ENCODE data around the gene CACNA2D3. TPM values are rescaled to one million over a fixed set of nuclear protein-coding genes. Genes with fewer than 3 reads are reported as not detected.

Gene CACNA2D3
- total RNA-seq, 2 experiments from 2014 or later = not detected

DNA sequence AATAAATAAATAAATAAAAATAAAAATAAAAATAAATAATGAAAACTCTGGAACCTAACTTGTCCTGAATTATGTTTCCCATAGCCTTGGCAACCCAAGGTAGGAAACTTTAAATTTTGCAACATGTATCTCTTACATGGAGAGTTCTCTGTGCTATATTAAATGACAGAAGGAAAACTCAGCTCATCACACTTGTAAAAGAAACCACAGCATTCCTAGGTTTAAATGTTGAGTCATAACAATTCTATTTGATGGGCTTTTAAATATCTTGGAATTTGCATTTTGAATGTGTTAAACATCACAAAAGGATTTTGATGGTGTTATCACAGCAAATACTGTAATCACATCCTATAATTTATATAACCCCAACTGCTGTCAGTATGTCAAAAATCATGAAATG lies 661.3 kb downstream of the CACNA2D3 start:
- Histone ChIP-seq H3K4me1 (ENCODE audit: insufficient read depth, low read length, poor library complexity, severe bottlenecking) (no peaks in the 10 kb centered on the region), H4K20me1 (ENCODE audit: insufficient read depth, low read length) (no peaks in the 10 kb centered on the region), H3K9me2 (ENCODE audit: insufficient read depth, low read length) (no peaks in the 10 kb centered on the region), H3K36me3 (ENCODE audit: insufficient read depth, low read length) (no peaks in the 10 kb centered on the region), H3K79me2 (ENCODE audit: insufficient read depth, low read depth, low read length) (no peaks in the 10 kb centered on the region), H3K4me3 (ENCODE audit: low read depth, low read length, poor library complexity, severe bottlenecking) (no peak overlapping the region), H2AFZ (ENCODE audit: low read length) (no peak overlapping the region), H3K4me2 (ENCODE audit: low read length) (no peak overlapping the region), H3K9me3 (ENCODE audit: low read length) (no peaks in the 10 kb centered on the region), H3K27ac (ENCODE audit: low read depth, low read length, poor library complexity, severe bottlenecking) (no peak overlapping the region)
- TF ChIP-seq EZH2phosphoT487 (IDR thresholded peaks at IDR 0.05; ENCODE audit: borderline replicate concordance, low read depth, low read length) = no peak
- ChIA-PET POLR2A (no interaction called here), CTCF (ENCODE audit: unreplicated experiment) (no interaction called here)
- BruUV-seq (replicated peaks) = no TSS peak
- intact Hi-C loops (cut with micrococcal nuclease; ENCODE audit: unreplicated experiment) = no loop called here
- no peak for DNase-seq (ENCODE audit: low spot score)

DNA sequence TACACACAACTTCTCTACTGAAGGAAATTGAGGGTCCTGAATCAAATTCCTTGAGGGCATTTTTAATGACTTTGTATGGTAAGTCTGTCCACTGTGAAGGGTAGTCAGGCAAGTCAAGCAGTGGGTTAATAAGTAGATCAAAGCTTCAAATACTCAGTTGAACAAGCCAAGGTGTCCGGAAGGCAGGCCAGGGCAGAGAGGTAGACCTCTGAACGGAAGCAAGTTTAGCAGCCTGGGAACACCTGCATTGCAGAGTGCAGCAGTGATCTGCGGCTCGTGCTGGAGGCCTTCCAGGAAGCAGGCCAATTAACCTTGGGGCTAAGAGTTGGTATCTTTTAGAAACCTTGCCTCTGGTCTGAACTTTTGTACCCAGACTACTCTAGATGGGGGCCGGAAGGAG lies 661.7 kb downstream of the CACNA2D3 start:
- no peak overlapping the region for H2AFZ ChIP-seq (ENCODE audit: low read length)
- no peaks in the 10 kb centered on the region for H4K20me1 ChIP-seq (ENCODE audit: insufficient read depth, low read length)
- H3K4me3 ChIP-seq (ENCODE audit: low read depth, low read length, poor library complexity, severe bottlenecking) = no peak overlapping the region
- no peaks in the 10 kb centered on the region for H3K9me2 ChIP-seq (ENCODE audit: insufficient read depth, low read length)
- H3K27ac ChIP-seq (ENCODE audit: low read depth, low read length, poor library complexity, severe bottlenecking) = no peak overlapping the region
- BruUV-seq (replicated peaks) = no TSS peak
- intact Hi-C loops (cut with micrococcal nuclease; ENCODE audit: unreplicated experiment) = no loop called here
- H3K9me3 ChIP-seq (ENCODE audit: low read length) = no peaks in the 10 kb centered on the region
- POLR2A ChIA-PET = no interaction called here
- no peaks in the 10 kb centered on the region for H3K36me3 ChIP-seq (ENCODE audit: insufficient read depth, low read length)
- DNase-seq (ENCODE audit: low spot score) = no peak
- no peaks in the 10 kb centered on the region for H3K79me2 ChIP-seq (ENCODE audit: insufficient read depth, low read depth, low read length)
- CTCF ChIA-PET (ENCODE audit: unreplicated experiment) = no interaction called here
- TF ChIP-seq EZH2phosphoT487 (IDR thresholded peaks at IDR 0.05; ENCODE audit: borderline replicate concordance, low read depth, low read length) = no peak
- TF ChIP-seq CTCF (conservative IDR thresholded peaks at IDR 0.05; ENCODE audit: low read length) = no peak
- H3K4me2 ChIP-seq (ENCODE audit: low read length) = no peak overlapping the region
- no peaks in the 10 kb centered on the region for H3K4me1 ChIP-seq (ENCODE audit: insufficient read depth, low read length, poor library complexity, severe bottlenecking)

- H3K9me3 ChIP-seq (ENCODE audit: low read length) = no peaks in the 10 kb centered on the region
- no peak overlapping the region for H2AFZ ChIP-seq (ENCODE audit: low read length)
- no TSS peak for BruUV-seq (replicated peaks)
- no peaks in the 10 kb centered on the region for H3K36me3 ChIP-seq (ENCODE audit: insufficient read depth, low read length)
- TF ChIP-seq CTCF (conservative IDR thresholded peaks at IDR 0.05; ENCODE audit: low read length) (no peak), EZH2phosphoT487 (IDR thresholded peaks at IDR 0.05; ENCODE audit: borderline replicate concordance, low read depth, low read length) (no peak)
- CTCF ChIA-PET (ENCODE audit: unreplicated experiment) = no interaction called here
- H3K27ac ChIP-seq (ENCODE audit: low read depth, low read length, poor library complexity, severe bottlenecking) = no peak overlapping the region
- no peak overlapping the region for H3K4me3 ChIP-seq (ENCODE audit: low read depth, low read length, poor library complexity, severe bottlenecking)
- no peaks in the 10 kb centered on the region for H3K9me2 ChIP-seq (ENCODE audit: insufficient read depth, low read length)
- intact Hi-C loops (cut with micrococcal nuclease; ENCODE audit: unreplicated experiment) = no loop called here
- POLR2A ChIA-PET = no interaction called here
- H3K4me1 ChIP-seq (ENCODE audit: insufficient read depth, low read length, poor library complexity, severe bottlenecking) = no peaks in the 10 kb centered on the region
- no peaks in the 10 kb centered on the region for H3K79me2 ChIP-seq (ENCODE audit: insufficient read depth, low read depth, low read length)
- no peak overlapping the region for H3K4me2 ChIP-seq (ENCODE audit: low read length)
- DNase-seq (ENCODE audit: low spot score) = no peak
- no peaks in the 10 kb centered on the region for H4K20me1 ChIP-seq (ENCODE audit: insufficient read depth, low read length)
These were observed 663.6 kb downstream of the CACNA2D3 start for GRCh38 chr3:54785976-54786375.
